Heart right ventricle (tissue), 16 donors: ENCODE results near the gene CHMP1A. TPM values are rescaled to one million over a fixed set of nuclear protein-coding genes. Genes with fewer than 3 reads are reported as not detected.

Source experiments
- ATAC-seq, 8 donors: fragments of 200-7000 bp; cut with Tn5 transposase; one replicate each; pipeline ENCODE4 v1.9.1; 2020; ENCODE audit warnings: mild to moderate bottlenecking in 8 of 8, moderate library complexity in 8 of 8, moderate number of reproducible peaks in 1 of 8
- DNase-seq, 2 donors: peaks; one replicate each; pipeline ENCODE4 v3.0.0-alpha.2; 2020
- H3K27ac ChIP-seq, 10 donors: fragments of 200-600 bp; sonication (generic) in 2 of 10; one replicate each; pipeline versions ENCODE4 v1.5.0 to v1.8.0; 2020 to 2022; ENCODE audit warnings: mild to moderate bottlenecking in 3 of 10
- H3K27me3 ChIP-seq, 7 donors: fragments of 200-600 bp; one replicate each; pipeline ENCODE4 v1.8.0; 2021 to 2022; ENCODE audit warnings: mild to moderate bottlenecking in 2 of 7
- H3K36me3 ChIP-seq, 9 donors: fragments of 200-600 bp; sonication (generic) in 1 of 9; one replicate each; pipeline versions ENCODE4 v1.5.0 to v1.8.0; 2020 to 2022; ENCODE audit warnings: mild to moderate bottlenecking in 2 of 9
- H3K4me1 ChIP-seq, 9 donors: fragments of 200-600 bp; sonication (generic) in 1 of 9; one replicate each; pipeline versions ENCODE4 v1.5.0 to v1.8.0; 2020 to 2022; ENCODE audit warnings: mild to moderate bottlenecking in 4 of 9
- H3K4me3 ChIP-seq, 10 donors: fragments of 200-600 bp; sonication (generic) in 2 of 10; one replicate each; pipeline versions ENCODE4 v1.5.0 to v1.8.0; 2020 to 2022; ENCODE audit warnings: mild to moderate bottlenecking in 7 of 10, moderate library complexity in 2 of 10
- H3K9me3 ChIP-seq, 11 donors: fragments of 200-600 bp in 10 of 11; sonication (generic) in 2 of 11; one replicate each; pipeline versions ENCODE4 v1.5.0 to v1.8.0; 2013 to 2022; ENCODE audit warnings: mild to moderate bottlenecking in 2 of 11, control low read depth in 1 of 11, moderate library complexity in 1 of 11
- CTCF ChIP-seq, 9 donors: fragments of 200-600 bp; sonication (generic) in 2 of 9; IDR thresholded peaks; one replicate each; pipeline versions ENCODE4 v1.5.0 to v1.8.0; 2021 to 2022; ENCODE audit warnings: antibody characterized with exemption in 9 of 9, mild to moderate bottlenecking in 5 of 9, moderate library complexity in 1 of 9
- WGBS, 2 donors: extraction: QIAGEN DNeasy Blood & Tissue Kit; methylation state at CpG; one replicate each; pipeline ENCODE4 v1.1.7; 2013; ENCODE audit warnings: inconsistent platforms in 1 of 2; 5-methylcytosine and 5-hydroxymethylcytosine counted together
- intact Hi-C, 10 donors: fragments of 100-400 bp; cut with DNase I; formaldehyde crosslinking; loops; one replicate each; pipeline versions ENCODE4 v1.11.1 to v1.14.2; 2022
- long read RNA-seq, 3 donors: library from polyadenylated mRNA; unstranded; transcript quantifications; one replicate each; pipeline ENCODE4 v2.0.0, GENCODE V29; 2020 to 2021
- polyA plus RNA-seq, 2 donors: library from polyadenylated mRNA; stranded (reverse); fragments of 200-250 nt; gene quantifications; one replicate each; pipeline ENCODE4 v1.2.3, GENCODE V29; 2013
- total RNA-seq, 10 donors: library from RNA; stranded (reverse); fragmentation: NEBNext Ultra II Directional in 3 of 10; extraction: Animal tissue kit (Norgen Biotek cat#: 25700) in 3 of 10; gene quantifications; one replicate each; pipeline versions ENCODE4 v1.2.1 to v1.2.4, GENCODE V29; 2021 to 2023
- donor health status: Arrhythmogenic right ventricular cardiomyopathy.
- donor health status: ischemic (EF 13 %, LVEDD 7.1; RV severe dilation, severe dysfunction).
- donor health status: healthy with polysubstance abuse.
- donor health status: DM: no; HTN: yes; CAD: no.
- donor health status: DM: no; HTN: no; CAD: no.
- donor health status: ischemic (EF 25% LVEDD 6.9; RV normal size, moderate dysfunction).
- donor health status: ischemic (EF 25% LVEDD 5.7; RV mildly dilated, moderate dysfunction).
- donor health status: healthy.
- donor health status: DM: yes; HTN: yes; CAD: no.
- donor health status: Ischemic cardiomyopathy.
- donor health status: ischemic (EF 35%, LVEDD 5.7; RV mildly dilated, moderate dysfunction).
- donor health status: nonischemic (EF 11% LVEDD 7.7; RV severe dilation, severe dysfunction).
- donor health status: DM: yes; HTN: yes; CAD: no.
- donor health status: PGD.
- donor health status: ischemic (EF 29% LVEDD 5.4; RV normal size, mild dysfunction).
- donor health status: nonischemic (EF 23%, LVEDD 6.1; RV moderate dilation, normal function).

The CHMP1A gene
- 10 to 100 TPM; 31.5 to 47.4 (median 36.7) TPM for total RNA-seq
- 10 to 100 TPM; 30.6 to 71.4 TPM for polyA plus RNA-seq
- long read RNA-seq, donor 1, transcript CHMP1A-202 (6 exons, 2,295 nt), result major isoform, 5 of 115 reads
- long read RNA-seq, donor 1, partial matches to known transcripts, result 1 of 115 reads
- long read RNA-seq, donor 1, other reads (novel, unspliced or antisense), result 105 of 115 reads
- long read RNA-seq, donor 2, partial matches to known transcripts, result 2 of 110 reads
- long read RNA-seq, donor 2, other reads (novel, unspliced or antisense), result 100 of 110 reads
- long read RNA-seq, donor 3, transcript CHMP1A-204 (2 exons, 2,007 nt), result minor isoform, 5 of 241 reads
- long read RNA-seq, donor 3, transcript CHMP1A-202 (6 exons, 2,295 nt), result major isoform, 18 of 241 reads
- long read RNA-seq, donor 3, transcript CHMP1A-206 (4 exons, 812 nt), result minor isoform, 6 of 241 reads
- long read RNA-seq, donor 3, partial matches to known transcripts, result 5 of 241 reads
- long read RNA-seq, donor 3, other reads (novel, unspliced or antisense), result 207 of 241 reads

GRCh38 chr16:89657442-89658220 lies at the start of gene CHMP1A, which contains the start of gene SPATA33:
TSS of gene CHMP1A (minus strand) at chr16:89657708. CDS start at chr16:89657588, 120 bp downstream.
TSS of gene SPATA33 (plus strand) at chr16:89657836. CDS start at chr16:89657912, 76 bp downstream.
- H3K27ac ChIP-seq, result peak within 1 kb of the TSS; percentile 43 to 98 (median 90)
- ATAC-seq (peak; percentile 95 to 98 (median 97)), DNase-seq (peak; percentile 90 to 93)
- TF ChIP-seq CTCF (IDR thresholded peaks at IDR 0.05), result no peak
- H3K27me3 ChIP-seq, result no peaks in the 10 kb centered on the region
- no peaks in the 10 kb centered on the region for H3K9me3 ChIP-seq
- H3K4me3 ChIP-seq, result peak within 1 kb of the TSS; percentile 84 to 100 (median 98)
- H3K4me1 ChIP-seq, result peaks cover 9 to 31% (median 20%) of the 10 kb centered on the region in 9 donors
- intact Hi-C loops, result loop anchor here in 1 of 10 donors (10.0 kb wide), 1 partner anchor 217 kb away; the partner anchor contains the start of gene TCF25
- 0% methylated on average over 90 to 99 of the region's 99 CpGs for WGBS, 2 donors
- H3K36me3 ChIP-seq, result peaks cover 0 to 40% (median 0%) of the 10 kb centered on the region in 9 donors

GRCh38 chr16:89706518-89707260 lies 49.2 kb upstream of the CHMP1A start:
- Histone ChIP-seq H3K4me1 (peaks cover 5 to 19% (median 9%) of the 10 kb centered on the region in 9 donors), H3K9me3 (no peaks in the 10 kb centered on the region), H3K27ac (no peak overlapping the region), H3K27me3 (no peaks in the 10 kb centered on the region), H3K4me3 (no peak overlapping the region), H3K36me3 (peaks cover 0 to 20% (median 0%) of the 10 kb centered on the region in 9 donors)
- intact Hi-C loops, result loop anchor here in 7 of 10 donors (2.0 to 10.0 kb wide), 5 partner anchors 78 to 156 kb away; no protein-coding TSS in a partner anchor
- 73 to 74% methylated on average over 14 of the region's 14 CpGs for WGBS, 2 donors
- DNase-seq (no peak), ATAC-seq (no peak)
- TF ChIP-seq CTCF (IDR thresholded peaks at IDR 0.05), result no peak

GRCh38 chr16:89705006-89705405 lies 47.5 kb upstream of the CHMP1A start:
- 66 to 71% methylated on average over 15 of the region's 15 CpGs for WGBS, 2 donors
- intact Hi-C loops, result loop anchor here in 7 of 10 donors (5.0 to 10.0 kb wide), 4 partner anchors 80 to 157 kb away; no protein-coding TSS in a partner anchor
- H3K9me3 ChIP-seq, result no peaks in the 10 kb centered on the region
- ATAC-seq (no peak), DNase-seq (no peak)
- H3K4me3 ChIP-seq, result no peak overlapping the region
- H3K27ac ChIP-seq, result no peak overlapping the region
- H3K27me3 ChIP-seq, result no peaks in the 10 kb centered on the region
- peaks cover 0 to 16% (median 0%) of the 10 kb centered on the region in 9 donors for H3K36me3 ChIP-seq
- TF ChIP-seq CTCF (IDR thresholded peaks at IDR 0.05), result no peak
- peaks cover 16 to 30% (median 22%) of the 10 kb centered on the region in 9 donors for H3K4me1 ChIP-seq
